CD4-positive, alpha-beta T cell treated with Interleukin-10 for 1 hour (primary cell): Measurements from ENCODE around the gene KRT7.
A peak's percentile ranks its signal among the peaks of the same experiment; 100 is the strongest.

ENCODE experiments used
- DNase-seq: peaks from one replicate; pipeline ENCODE4 v3.0.0-alpha.2; 2020

KRT7 gene

DNA sequence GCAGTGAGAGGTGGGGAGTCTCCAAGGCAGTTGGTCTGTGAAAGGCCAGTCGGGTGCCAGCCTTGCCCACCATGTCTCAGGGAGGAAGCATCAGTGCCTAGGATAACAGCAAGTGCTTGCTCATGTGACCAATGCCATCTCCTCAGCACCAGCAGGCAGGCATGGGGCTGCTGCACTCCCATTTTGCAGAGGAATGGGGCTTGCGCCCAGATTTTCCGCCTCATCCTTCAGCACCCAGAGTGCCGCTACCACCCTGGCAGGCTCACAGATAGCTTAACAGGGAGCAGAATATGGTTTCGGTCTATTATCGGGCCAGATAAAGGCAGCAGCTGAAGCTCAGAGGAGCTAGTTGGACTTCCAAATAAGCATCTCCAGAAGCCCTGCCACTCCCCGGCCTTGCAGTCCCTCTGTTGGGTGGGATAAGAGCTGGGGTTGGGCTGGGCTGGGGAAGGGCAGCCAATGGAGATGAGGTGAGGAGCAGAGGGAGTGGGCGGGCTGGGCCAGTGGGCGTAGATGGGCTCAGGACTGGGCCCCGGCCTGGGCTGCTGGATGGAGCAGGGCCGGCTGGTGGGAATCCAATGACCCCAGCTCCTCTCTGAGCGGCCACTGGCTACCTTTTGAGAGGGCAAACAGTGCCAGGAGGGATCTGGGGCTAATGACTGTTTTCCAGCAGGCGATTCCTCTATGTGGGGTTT is 32.8 kb upstream of the KRT7 start:
- DNase-seq: no peak

DNA sequence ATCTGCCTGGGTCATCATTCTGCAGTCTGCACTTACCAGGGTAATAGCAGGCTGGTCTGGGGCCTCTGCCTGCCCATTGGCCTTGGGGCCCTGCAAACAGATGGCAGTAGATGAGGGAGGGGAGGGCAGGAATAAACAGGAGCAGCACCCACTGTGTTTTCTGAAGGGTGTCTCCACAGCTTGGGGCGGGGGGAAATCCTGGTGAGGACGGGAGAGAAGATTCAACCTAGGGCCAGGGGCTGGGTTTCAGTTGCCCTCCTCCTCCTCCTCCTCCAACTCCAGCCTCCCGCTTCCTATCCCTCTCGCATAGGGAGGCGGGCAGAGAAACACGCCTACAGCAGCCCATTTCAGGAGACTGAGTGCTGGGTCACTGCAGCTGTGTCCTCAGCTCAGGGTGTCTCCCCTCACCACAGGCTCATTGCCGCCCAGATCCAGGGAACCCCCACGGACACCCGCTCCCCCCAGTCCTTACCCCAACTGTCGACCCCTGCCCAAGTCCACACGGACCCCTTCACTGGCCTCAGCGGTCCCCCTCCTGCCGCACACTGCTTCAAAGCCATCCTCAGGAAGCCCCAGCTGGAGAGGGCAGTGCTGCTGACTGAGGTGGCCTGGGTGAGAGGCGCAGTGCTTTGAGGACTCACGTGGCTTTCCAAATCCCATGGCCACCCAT is 32.1 kb upstream of the KRT7 start:
- no peak for DNase-seq

DNA sequence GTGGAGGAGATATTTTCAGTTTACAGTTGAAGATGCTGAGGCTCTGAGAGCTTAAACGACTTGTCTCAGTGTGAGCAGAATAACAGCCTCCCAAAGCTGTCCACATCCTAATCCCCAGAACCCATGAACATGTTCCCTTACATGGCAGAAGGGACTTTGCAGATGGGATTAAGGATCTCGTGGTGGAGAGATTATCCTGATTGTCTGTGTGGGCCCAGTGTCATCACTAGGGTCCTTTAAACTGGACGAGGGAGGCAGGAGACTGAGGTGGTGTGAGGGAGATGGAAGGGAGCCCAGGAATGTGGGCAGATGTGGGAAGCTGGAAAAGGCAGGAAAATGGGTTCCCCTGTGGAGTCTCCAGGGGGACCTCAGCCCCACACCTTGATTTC is 31.6 kb upstream of the KRT7 start:
- DNase-seq: no peak

GRCh38 chr12:52202361-52203078 is 30.5 kb upstream of the KRT7 start:
- no peak for DNase-seq

- DNase-seq: peak; percentile 32
These were observed 29.7 kb upstream of the KRT7 start for GRCh38 chr12:52203079-52203921.

GRCh38 chr12:52204095-52204930 is 28.7 kb upstream of the KRT7 start:
- DNase-seq: no peak

DNA sequence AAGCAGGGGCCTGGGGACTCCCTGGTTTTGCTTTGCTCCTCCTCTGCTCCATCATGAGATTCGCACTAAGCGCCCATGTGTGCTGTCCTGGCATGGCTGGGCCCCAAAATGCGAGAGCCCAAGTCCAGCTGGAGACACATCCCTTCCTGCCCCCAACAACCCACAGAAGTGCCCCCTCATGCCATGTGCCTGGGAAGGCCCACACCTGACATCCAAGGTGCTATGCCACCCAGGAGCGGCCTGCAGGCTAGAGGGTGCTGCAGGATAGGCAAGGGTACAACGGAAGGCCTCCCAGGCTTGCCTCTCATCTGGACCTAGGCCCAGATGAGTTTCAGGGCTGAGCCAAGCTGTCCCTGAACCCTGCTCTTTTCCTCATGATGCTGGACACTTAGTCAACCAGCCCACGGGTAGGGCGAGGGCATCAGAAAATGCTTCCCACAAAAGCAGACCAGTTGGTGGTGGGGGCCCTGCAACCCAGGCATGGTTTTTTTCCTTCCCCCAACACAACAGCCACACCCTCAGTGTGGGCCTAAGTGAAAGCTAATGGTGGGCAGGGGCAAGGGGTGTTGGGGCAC is 28.0 kb upstream of the KRT7 start:
- DNase-seq: no peak

DNA sequence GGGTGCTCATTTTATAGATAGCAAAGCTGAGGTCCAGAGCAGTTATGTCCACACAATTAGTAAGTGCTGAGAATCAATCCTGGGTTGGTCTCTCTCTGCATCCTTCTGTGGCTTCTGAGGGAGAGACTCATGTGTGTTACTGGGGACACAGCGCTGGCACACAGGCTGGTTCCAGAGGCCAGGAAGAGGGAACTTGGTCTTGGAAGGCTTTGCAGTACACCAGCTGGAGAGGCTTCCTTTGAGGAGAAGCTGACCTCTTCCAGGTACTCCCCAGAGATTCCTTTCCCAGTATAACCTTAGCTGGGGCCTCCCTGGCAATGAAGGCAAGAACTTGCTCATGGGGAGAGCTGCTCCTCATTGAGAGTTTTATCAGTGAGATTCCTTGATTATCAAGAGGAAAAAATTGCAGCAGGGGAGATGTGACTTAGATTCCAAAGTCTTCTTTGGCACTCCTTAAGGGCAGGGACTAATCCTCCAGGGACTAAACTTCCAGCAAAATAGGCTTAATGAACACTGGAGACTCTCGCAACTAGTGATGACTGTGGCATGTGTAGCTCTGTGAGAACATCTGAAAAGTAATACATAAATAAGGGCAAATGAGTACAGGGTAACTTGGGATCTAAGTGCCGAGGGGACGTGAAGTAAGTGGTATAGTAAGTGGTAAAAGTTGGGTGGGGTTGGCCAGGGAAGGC is 27.3 kb upstream of the KRT7 start:
- DNase-seq: no peak

- DNase-seq: no peak
These were observed 26.6 kb upstream of the KRT7 start for GRCh38 chr12:52206304-52207040.

- DNase-seq: no peak
These were observed 25.9 kb upstream of the KRT7 start for GRCh38 chr12:52207106-52207505.

GRCh38 chr12:52207895-52208294 is 25.1 kb upstream of the KRT7 start:
- DNase-seq: no peak

GRCh38 chr12:52208424-52209165 is 24.4 kb upstream of the KRT7 start:
- no peak for DNase-seq

GRCh38 chr12:52209321-52209720 is 23.7 kb upstream of the KRT7 start:
- no peak for DNase-seq

- DNase-seq: no peak
These were observed 22.7 kb upstream of the KRT7 start for GRCh38 chr12:52210186-52210924.

DNA sequence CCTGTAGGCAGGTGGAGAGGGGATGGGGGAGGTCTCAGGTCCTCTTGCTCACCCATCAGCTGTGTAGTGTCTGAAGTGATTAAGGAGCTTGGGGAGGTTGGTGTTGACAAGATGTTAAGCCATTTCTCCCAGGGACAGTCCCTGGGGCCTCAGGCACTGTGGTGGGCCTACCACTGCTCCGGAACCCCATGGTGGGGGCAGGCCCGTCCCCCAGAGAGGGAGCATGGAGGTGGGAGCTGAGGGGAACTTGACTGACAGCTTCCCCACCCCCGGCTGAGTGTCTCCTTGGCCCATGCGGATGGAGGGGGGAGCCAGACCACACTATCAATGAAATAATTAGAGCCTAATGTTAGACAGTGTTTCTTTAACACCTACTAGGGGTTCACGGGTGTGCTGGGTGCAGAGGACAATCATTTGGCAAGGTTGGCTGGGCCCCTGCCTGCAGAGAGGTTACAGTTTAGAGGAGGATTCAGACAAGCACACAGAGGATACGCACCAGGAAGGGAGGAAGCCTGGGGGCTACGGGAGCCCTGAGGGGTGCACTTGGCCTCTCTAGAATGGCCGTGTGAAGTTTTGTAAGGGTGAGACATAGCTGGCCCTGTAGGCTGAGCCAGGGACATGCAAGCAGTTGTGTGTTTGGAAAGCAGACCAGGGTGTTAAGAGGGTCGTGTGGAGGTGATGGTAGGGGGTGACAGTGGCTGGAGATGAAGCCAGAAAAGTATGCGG is 22.0 kb upstream of the KRT7 start:
- no peak for DNase-seq

GRCh38 chr12:52211716-52212585 is 21.1 kb upstream of the KRT7 start:
- DNase-seq: no peak
